ENCODE results near the gene ADTRP.

- TF ChIP-seq CTCF (IDR thresholded peaks at IDR 0.05) (no peak), POLR2A (IDR thresholded peaks at IDR 0.05) (no peak)
These were observed 32.4 kb upstream of the ADTRP start for GRCh38 chr6:11810854-11811643.
